Immature natural killer cell (primary cell): ENCODE results near the gene FAM20B. TPM values are rescaled to one million over a fixed set of nuclear protein-coding genes. Genes with fewer than 3 reads are reported as not detected.
A peak's percentile ranks its signal among the peaks of the same experiment; 100 is the strongest.

Source experiments
- DNase-seq, 3 donors: peaks; one replicate each; pipeline ENCODE4 v3.0.0; 2022; ENCODE audit warnings: mixed read lengths in 1 of 3
- H3K27ac Mint-ChIP-seq, 6 donors: one replicate each; pipeline ENCODE4 v1.8.0; 2020; ENCODE audit warnings: mixed read lengths in 6 of 6, mild to moderate bottlenecking in 5 of 6, inconsistent platforms in 4 of 6, moderate library complexity in 3 of 6
- H3K27me3 Mint-ChIP-seq, 3 donors: one replicate each; pipeline ENCODE4 v1.8.0; 2020 to 2021; ENCODE audit warnings: low read depth in 3 of 3, mild to moderate bottlenecking in 3 of 3, mixed read lengths in 3 of 3, moderate library complexity in 3 of 3, inconsistent platforms in 1 of 3
- H3K36me3 Mint-ChIP-seq, 3 donors: one replicate each; pipeline ENCODE4 v1.8.0; 2020; ENCODE audit warnings: mixed read lengths in 3 of 3, inconsistent platforms in 2 of 3, mild to moderate bottlenecking in 2 of 3
- H3K4me1 Mint-ChIP-seq, 2 donors: one replicate each; pipeline ENCODE4 v1.8.0; 2020; ENCODE audit warnings: inconsistent platforms in 2 of 2, mild to moderate bottlenecking in 2 of 2, mixed read lengths in 2 of 2, moderate library complexity in 1 of 2
- H3K4me3 Mint-ChIP-seq, 5 donors: one replicate each; pipeline ENCODE4 v1.8.0; 2020; ENCODE audit warnings: mild to moderate bottlenecking in 5 of 5, mixed read lengths in 5 of 5, inconsistent platforms in 3 of 5, moderate library complexity in 3 of 5
- H3K9me3 Mint-ChIP-seq, 6 donors: one replicate each; pipeline ENCODE4 v1.8.0; 2020; ENCODE audit warnings: mild to moderate bottlenecking in 6 of 6, mixed read lengths in 6 of 6, inconsistent platforms in 4 of 6, moderate library complexity in 3 of 6
- polyA plus RNA-seq, 3 donors: library from polyadenylated mRNA; unstranded; fragments of 300-500 nt; fragmentation: Illumina TruSeq; gene quantifications; one replicate each; pipeline ENCODE4 v1.2.3, GENCODE V29; 2021

FAM20B gene
- polyA plus RNA-seq, 3 donors from 2014 or later, result 8.1 to 13.1 (median 10.9) TPM

GRCh38 chr1:179007233-179007632 lies 18.5 kb upstream of the FAM20B start:
- Mint-ChIP-seq H3K9me3 (no peaks in the 10 kb centered on the region), H3K36me3 (no peaks in the 10 kb centered on the region), H3K27me3 (peaks cover 0 to 3% (median 1%) of the 10 kb centered on the region in 3 donors), H3K27ac (no peak overlapping the region), H3K4me3 (no peak overlapping the region), H3K4me1 (peaks cover 20 to 28% of the 10 kb centered on the region in 2 donors)
- DNase-seq, result no peak

- no peak overlapping the region for H3K4me3 Mint-ChIP-seq
- no peak for DNase-seq
- no peaks in the 10 kb centered on the region for H3K9me3 Mint-ChIP-seq
- peaks cover 0 to 1% of the 10 kb centered on the region in 2 donors for H3K4me1 Mint-ChIP-seq
- no peak overlapping the region for H3K27ac Mint-ChIP-seq
- no peaks in the 10 kb centered on the region for H3K36me3 Mint-ChIP-seq
- H3K27me3 Mint-ChIP-seq, result peaks cover 1 to 5% (median 1%) of the 10 kb centered on the region in 3 donors
These were observed 15.0 kb upstream of the FAM20B start for GRCh38 chr1:179010671-179011070.

- DNase-seq, result no peak
- Mint-ChIP-seq H3K4me1 (peaks cover 0 to 2% of the 10 kb centered on the region in 2 donors), H3K9me3 (no peaks in the 10 kb centered on the region), H3K27me3 (peaks cover 1 to 5% (median 1%) of the 10 kb centered on the region in 3 donors), H3K27ac (no peak overlapping the region), H3K4me3 (no peak overlapping the region), H3K36me3 (no peaks in the 10 kb centered on the region)
These were observed 13.7 kb upstream of the FAM20B start for GRCh38 chr1:179012038-179012437.

GRCh38 chr1:179014123-179014522 lies 11.6 kb upstream of the FAM20B start:
- H3K4me3 Mint-ChIP-seq, result no peak overlapping the region

GRCh38 chr1:179015396-179015795 lies 10.3 kb upstream of the FAM20B start:
- DNase-seq, result no peak
- peaks cover 0 to 10% (median 2%) of the 10 kb centered on the region in 3 donors for H3K27me3 Mint-ChIP-seq
- peaks cover 0 to 3% of the 10 kb centered on the region in 2 donors for H3K4me1 Mint-ChIP-seq
- H3K9me3 Mint-ChIP-seq, result no peaks in the 10 kb centered on the region
- H3K4me3 Mint-ChIP-seq, result no peak overlapping the region
- H3K27ac Mint-ChIP-seq, result no peak overlapping the region
- no peaks in the 10 kb centered on the region for H3K36me3 Mint-ChIP-seq

More at GRCh38 chr1:179014123-179014522, 11.6 kb upstream of the FAM20B start:
- DNase-seq, result no peak
- Mint-ChIP-seq H3K27me3 (peaks cover 1 to 10% (median 2%) of the 10 kb centered on the region in 3 donors), H3K4me1 (peaks cover 0 to 3% of the 10 kb centered on the region in 2 donors), H3K27ac (no peak overlapping the region), H3K36me3 (no peaks in the 10 kb centered on the region), H3K9me3 (no peaks in the 10 kb centered on the region)

DNA sequence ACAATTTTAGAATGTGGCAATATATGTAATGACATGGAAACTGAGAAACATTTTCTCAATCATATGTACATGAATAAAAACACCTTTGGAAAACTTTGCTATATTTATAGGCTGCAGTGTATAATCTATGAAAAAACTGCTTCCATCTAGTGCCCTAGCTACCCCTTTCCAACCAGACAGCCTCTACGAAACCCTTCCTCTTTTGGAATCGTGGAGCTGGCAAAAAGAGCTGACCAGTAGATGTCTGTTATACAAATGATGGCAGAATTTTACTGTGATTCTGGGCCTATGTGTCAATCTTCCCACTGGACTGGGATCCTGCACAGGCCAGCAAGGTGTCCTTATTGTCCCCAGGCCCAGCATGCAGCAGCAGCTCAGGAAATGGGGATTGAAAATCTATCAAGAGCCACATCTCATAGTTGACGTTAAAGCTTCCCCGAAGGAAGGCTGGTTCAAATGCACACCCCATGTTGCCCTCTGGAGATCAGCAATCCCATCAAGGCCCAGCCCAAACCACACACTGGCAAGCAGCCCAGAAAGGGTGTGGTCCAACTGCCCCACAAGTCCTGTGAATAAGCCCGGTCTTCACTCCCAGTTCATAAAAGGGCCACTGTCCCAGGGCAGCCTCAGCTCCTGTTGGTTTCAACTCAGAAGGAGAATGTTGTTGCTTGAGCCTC lies 8.8 kb upstream of the FAM20B start:
- H3K9me3 Mint-ChIP-seq, result no peaks in the 10 kb centered on the region
- no peaks in the 10 kb centered on the region for H3K36me3 Mint-ChIP-seq
- no peak for DNase-seq
- H3K27me3 Mint-ChIP-seq, result peaks cover 0 to 12% (median 2%) of the 10 kb centered on the region in 3 donors
- peaks cover 0 to 3% of the 10 kb centered on the region in 2 donors for H3K4me1 Mint-ChIP-seq
- no peak overlapping the region for H3K27ac Mint-ChIP-seq
- no peak overlapping the region for H3K4me3 Mint-ChIP-seq

GRCh38 chr1:179017383-179018326 lies 8.0 kb upstream of the FAM20B start:
- Mint-ChIP-seq H3K4me1 (peaks cover 0 to 3% of the 10 kb centered on the region in 2 donors), H3K36me3 (no peaks in the 10 kb centered on the region), H3K9me3 (no peaks in the 10 kb centered on the region), H3K27ac (no peak overlapping the region), H3K4me3 (no peak overlapping the region), H3K27me3 (peaks cover 0 to 12% (median 2%) of the 10 kb centered on the region in 3 donors)
- no peak for DNase-seq

GRCh38 chr1:179021873-179022272 lies 3.8 kb upstream of the FAM20B start:
- H3K4me1 Mint-ChIP-seq, result peaks cover 15 to 18% of the 10 kb centered on the region in 2 donors
- no peak overlapping the region for H3K4me3 Mint-ChIP-seq
- H3K36me3 Mint-ChIP-seq, result no peaks in the 10 kb centered on the region
- no peak overlapping the region for H3K27ac Mint-ChIP-seq
- peaks cover 3 to 11% (median 3%) of the 10 kb centered on the region in 3 donors for H3K27me3 Mint-ChIP-seq
- H3K9me3 Mint-ChIP-seq, result no peaks in the 10 kb centered on the region
- DNase-seq, result no peak

- peak overlapping the region; percentile 15 to 90 (median 88) for H3K4me3 Mint-ChIP-seq
- H3K27me3 Mint-ChIP-seq, result peaks cover 2 to 6% (median 3%) of the 10 kb centered on the region in 3 donors
- no peak for DNase-seq
- peaks cover 21 to 31% of the 10 kb centered on the region in 2 donors for H3K4me1 Mint-ChIP-seq
- H3K36me3 Mint-ChIP-seq, result no peaks in the 10 kb centered on the region
- no peak overlapping the region for H3K27ac Mint-ChIP-seq
- H3K9me3 Mint-ChIP-seq, result no peaks in the 10 kb centered on the region
These were observed 1.6 kb upstream of the FAM20B start for GRCh38 chr1:179023946-179024650.

- Mint-ChIP-seq H3K36me3 (no peaks in the 10 kb centered on the region), H3K27ac (peak overlapping the region; percentile 86 to 98 (median 90)), H3K4me3 (peak overlapping the region; percentile 92 to 95 (median 95)), H3K9me3 (no peaks in the 10 kb centered on the region), H3K27me3 (peaks cover 2 to 6% (median 3%) of the 10 kb centered on the region in 3 donors), H3K4me1 (peaks cover 23 to 35% of the 10 kb centered on the region in 2 donors)
- peak; percentile 68 to 77 (median 74) for DNase-seq
These were observed 500 bp downstream of the FAM20B start for GRCh38 chr1:179025975-179026812.

DNA sequence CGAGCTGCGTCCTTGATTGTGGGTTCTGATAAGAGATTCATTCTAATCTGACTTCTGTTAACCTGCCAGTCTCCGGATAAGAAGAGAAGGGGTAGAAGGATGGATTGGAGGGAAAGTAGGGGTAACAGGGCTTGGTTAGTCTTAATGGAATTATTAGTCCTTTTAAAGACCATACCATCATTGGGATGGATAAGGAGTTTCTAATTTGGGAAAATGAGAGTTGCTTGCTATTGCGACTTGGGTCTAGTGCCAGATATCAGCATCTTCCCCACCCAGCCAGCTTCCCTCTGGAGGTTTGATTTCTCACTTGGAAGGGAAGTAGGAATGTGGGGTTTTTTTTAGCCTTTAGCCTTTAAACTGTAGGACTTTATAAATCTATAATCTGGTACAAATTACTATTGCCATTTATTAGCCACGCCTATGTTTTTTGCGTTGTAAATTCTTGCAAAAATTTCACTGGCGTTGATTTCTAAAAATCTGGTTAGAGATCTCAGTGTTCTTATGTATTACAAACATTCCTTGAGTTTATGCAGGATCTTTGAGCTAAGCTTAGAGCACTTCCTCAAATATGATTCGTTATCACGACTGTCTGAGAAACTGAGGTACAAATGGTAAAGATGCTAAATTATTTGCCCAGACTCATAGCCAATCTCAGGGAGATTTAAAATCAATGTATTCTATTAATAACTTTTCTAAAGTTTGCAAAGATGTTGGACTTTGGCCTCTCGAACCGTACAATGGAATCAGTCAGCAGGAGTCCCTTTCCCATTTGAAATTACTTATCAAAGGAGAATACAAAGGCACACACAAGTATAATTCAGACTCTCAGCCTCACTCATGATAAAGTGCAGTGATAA lies 1.3 kb downstream of the FAM20B start:
- Mint-ChIP-seq H3K9me3 (no peaks in the 10 kb centered on the region), H3K4me3 (peak overlapping the region; percentile 92 to 95 (median 95)), H3K4me1 (peaks cover 23 to 44% of the 10 kb centered on the region in 2 donors), H3K27me3 (peaks cover 2 to 4% (median 3%) of the 10 kb centered on the region in 3 donors), H3K36me3 (no peaks in the 10 kb centered on the region), H3K27ac (peak overlapping the region; percentile 86 to 98 (median 90))
- no peak for DNase-seq

GRCh38 chr1:179029321-179029759 lies 3.6 kb downstream of the FAM20B start:
- peaks cover 2 to 4% (median 3%) of the 10 kb centered on the region in 3 donors for H3K27me3 Mint-ChIP-seq

More at GRCh38 chr1:179029321-179029759, 3.6 kb downstream of the FAM20B start:
- peaks cover 28 to 61% of the 10 kb centered on the region in 2 donors for H3K4me1 Mint-ChIP-seq
- DNase-seq, result no peak
- H3K36me3 Mint-ChIP-seq, result no peaks in the 10 kb centered on the region
- no peaks in the 10 kb centered on the region for H3K9me3 Mint-ChIP-seq
- H3K27ac Mint-ChIP-seq, result peak overlapping the region in 2 of 6 donors; percentile 1 to 12
- H3K4me3 Mint-ChIP-seq, result no peak overlapping the region
